T-helper 9 cell (primary cell): ENCODE data around the gene GID4.

Source experiments
- DNase-seq: peaks from one replicate; pipeline ENCODE4 v3.0.0-alpha.2; 2020

The GID4 gene

GRCh38 chr17:18017958-18018357, 21.2 kb upstream of the GID4 start:
- DNase-seq, result no peak

DNA sequence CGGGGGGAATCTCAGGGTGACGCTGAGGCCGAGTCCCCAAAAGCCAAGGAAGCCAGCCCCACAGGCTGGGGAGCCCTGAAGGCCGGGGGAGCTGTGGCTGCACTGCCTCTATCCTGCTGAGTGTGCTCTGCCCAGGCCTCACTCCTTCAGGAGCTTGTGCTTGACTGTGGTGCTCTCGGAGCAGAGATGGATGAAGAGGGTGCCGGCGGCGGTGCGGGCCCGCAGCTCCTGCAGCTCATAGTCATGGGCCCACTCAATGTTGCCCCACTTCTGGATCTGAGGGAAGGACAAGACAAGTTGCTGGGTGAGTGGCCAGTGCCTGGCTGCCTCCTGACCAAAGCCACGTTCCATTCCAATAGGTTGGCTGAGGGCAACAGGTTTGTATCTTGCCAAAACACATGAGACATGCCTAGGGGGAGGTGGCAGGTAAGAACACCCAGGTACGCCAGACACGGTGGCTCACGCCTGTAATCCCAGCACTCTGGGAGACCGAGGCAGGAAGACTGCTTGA, 20.7 kb upstream of the GID4 start:
- DNase-seq, result no peak

DNA sequence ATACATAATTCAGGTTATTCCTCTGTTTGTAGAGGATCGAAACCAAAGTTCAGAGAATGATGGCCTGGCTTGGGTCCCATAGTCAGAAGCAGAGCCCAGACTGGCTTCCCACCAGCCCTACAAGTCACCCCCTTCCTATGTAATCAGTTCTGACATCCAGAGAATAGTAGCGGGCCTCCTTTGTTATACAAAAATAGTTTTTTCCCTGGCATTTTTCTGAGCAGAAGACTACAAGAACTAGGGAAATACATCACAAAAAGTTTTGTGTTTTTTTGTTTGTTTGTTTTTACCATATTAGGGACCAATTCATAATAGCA, 19.4 kb upstream of the GID4 start:
- DNase-seq, result no peak

DNA sequence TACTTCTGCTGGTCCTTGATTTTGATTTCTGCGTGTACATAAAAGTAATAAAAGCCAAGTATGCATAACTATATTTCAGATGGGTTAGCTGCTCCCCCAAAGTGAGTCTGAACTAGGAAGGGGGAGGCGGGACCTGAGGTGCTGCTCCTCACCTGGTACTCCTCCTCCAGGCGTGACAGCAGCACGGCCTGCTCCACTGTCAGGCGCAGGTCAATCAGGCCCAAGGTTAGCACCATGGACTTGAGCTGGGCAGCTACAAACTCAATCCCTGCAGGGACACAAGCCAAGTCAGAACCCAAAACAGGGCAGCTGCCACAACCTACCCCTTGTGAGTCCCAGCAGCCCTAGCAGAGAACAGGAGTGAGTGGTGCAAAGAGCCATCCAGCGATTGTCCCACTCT, 18.2 kb upstream of the GID4 start:
- no peak for DNase-seq

DNA sequence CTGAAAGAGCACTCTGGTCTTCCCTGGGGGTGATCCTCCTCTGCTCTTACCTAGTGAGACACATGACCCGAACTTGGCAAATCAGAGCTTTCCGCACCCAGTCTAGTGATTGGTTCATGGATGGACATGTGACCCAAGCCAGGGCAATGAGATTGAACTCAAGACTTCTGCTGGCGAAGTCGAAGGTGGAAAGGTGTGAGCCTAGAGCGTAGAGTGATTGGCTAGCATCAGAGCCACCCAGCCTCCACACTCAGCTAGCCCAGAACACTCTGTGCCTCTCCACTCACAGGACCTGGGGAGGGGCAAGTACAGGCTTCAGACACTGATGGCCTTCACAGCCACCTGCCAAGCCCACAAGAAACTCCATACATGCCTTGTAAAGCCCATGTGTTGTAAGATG, 17.8 kb upstream of the GID4 start:
- DNase-seq, result no peak

GRCh38 chr17:18025241-18025944, 13.8 kb upstream of the GID4 start:
- no peak for DNase-seq

DNA sequence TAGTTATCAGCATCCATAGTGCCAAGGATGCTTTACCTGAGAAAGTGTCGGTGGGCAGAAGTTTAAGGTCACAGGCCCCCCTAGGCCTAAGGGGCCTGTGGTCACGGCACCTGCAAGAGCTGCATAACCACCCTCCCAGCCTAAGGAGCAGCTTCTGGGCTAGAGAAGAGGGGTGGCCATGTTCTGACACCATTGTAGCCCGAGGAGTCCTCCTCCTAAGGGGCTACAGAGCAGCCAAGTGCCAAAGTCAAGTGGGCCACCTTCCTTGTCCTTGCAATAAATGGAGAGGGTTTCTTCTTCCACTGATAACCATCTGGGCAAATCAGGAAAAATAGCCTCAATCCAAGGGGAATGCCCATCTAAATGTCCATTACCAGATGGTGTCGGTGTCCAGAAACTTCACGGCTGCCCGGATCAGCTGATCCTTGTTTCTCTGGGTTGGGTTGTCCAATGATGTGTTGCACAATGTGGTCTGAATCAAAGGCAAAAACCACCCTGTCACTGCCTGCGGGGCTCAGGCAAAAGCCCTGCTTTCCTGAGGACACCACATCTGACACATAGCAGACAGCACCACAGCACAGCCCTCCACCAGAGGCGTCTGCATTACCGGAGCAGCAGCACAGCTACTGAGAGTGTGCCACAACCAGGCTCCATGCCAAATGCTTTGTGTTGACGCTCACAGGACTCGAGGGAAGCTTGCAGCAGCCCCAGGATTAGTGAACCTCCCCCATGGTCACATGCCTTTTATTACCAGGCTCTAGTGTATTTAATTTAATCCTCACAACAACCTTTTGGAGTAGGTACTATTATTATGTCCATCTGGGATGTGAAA, 13.0 kb upstream of the GID4 start:
- DNase-seq, result no peak

GRCh38 chr17:18027280-18027679, 11.9 kb upstream of the GID4 start:
- DNase-seq, result no peak

DNA sequence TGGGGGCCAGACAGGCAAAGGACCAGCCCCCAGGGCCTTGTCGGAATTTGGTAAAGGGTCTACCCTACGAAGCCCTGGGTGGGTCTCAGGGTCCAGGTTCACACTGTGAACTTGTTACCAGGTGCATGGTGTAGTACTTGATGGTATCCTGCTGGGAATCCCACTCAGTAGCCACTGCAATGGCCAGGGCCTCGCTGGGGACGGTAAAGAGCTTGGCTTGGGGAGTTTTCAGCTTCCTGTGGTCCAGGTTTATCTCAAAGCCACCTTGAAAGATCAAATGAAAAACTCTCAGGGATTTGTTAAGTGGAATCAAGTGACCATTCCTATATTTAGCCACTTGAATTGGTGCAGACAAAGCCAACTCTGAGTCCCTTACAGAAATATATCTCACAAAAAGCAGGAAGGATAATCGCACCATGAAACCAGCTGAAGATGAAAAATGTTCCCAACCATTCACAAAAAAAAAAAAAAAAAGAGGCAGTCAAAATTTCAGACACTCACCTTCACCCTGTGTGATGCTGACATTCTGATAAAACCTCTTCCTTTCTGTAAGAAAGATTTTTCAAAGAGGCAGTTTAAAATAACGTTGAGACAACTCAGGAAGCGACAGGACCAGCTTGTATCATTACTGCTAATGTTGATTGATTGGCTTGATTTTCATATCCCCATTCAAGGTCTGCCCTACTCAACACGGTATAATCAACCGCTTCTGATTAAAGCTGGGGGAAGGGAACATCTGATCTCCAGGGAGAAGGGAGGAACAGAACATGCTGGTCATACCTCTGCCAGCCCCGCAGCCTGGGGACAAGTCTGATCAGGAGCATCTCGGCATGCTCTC, 10.9 kb upstream of the GID4 start:
- no peak for DNase-seq

DNA sequence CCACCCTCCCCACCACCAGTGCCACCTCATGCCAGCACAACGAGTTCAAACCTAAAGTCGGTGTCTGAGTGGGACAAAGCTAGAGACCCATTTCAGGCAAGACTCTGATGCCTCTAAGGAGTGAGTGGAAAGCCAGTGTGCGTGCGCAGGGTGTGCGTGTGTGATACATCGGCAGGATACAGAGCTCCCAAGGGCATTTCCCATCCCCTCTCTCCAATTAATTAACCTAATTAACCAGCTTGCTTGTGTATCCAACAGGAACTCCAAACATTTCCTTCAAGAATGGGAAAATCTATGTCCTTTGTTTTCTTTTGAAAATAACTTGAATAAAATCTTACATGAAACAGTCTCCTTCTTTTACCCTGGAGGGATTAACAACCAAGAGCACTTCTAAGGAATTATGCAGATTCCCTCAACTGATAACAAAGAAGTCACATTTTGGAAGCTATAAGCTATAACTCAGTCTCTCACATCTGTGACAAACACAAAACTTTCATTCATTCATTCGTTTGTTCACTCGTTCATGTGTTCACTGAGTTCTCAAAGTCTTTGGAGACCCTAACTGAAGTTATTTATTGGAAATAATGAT, 10.2 kb upstream of the GID4 start:
- no peak for DNase-seq

- DNase-seq, result no peak
These were observed 7.3 kb upstream of the GID4 start for GRCh38 chr17:18031955-18032354.

DNA sequence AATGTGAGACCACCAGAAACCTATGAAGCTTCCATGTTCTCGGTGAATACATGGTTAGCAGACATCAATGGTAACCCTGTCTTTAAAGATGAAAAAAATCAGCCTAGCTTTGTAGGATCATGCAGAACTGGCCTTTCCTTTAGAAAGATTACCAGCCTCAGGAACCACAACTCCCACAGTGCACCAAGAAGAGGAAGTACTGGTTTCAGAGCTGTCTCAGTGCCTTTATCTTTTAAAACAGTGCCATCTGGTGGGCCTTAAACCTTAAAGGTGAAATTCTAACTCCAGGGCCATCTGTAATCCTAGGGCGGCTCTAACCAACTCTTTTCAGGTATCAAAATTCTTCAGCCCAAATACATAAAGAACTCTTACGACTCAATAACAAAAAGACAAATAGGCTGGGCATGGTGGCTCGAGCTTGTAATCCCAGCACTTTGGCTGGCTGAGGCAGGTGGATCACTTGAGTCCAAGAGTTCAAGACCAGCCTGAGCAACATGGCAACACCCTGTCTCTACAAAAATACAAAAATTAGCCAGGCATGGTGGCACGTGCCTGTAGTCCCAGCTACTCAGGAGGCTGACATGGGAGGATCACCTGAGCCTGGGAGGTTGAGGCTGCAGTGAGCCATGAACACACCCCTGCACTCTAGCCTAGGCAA, 5.6 kb upstream of the GID4 start:
- peak; percentile 20 for DNase-seq

GRCh38 chr17:18035704-18036103, 3.5 kb upstream of the GID4 start:
- DNase-seq, result no peak

DNA sequence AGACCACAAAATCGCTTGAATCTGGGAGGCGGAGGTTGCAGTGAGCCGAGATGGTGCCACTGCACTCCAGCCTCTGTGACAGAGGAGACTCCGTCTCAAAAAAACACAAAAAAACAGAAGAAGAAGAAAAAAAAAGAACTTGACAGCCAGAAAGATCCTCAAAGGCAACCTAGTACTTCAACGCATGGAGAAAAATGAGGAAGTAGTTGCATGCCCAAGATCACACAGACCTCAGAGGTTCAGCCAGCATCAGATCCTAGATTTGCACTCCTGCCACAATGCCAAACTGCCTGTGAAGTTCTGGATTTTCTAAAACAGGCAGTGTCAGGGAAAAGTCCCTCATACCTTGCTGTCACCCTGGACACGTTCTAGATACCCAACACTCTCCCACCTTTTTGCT, 1.7 kb upstream of the GID4 start:
- no peak for DNase-seq

DNA sequence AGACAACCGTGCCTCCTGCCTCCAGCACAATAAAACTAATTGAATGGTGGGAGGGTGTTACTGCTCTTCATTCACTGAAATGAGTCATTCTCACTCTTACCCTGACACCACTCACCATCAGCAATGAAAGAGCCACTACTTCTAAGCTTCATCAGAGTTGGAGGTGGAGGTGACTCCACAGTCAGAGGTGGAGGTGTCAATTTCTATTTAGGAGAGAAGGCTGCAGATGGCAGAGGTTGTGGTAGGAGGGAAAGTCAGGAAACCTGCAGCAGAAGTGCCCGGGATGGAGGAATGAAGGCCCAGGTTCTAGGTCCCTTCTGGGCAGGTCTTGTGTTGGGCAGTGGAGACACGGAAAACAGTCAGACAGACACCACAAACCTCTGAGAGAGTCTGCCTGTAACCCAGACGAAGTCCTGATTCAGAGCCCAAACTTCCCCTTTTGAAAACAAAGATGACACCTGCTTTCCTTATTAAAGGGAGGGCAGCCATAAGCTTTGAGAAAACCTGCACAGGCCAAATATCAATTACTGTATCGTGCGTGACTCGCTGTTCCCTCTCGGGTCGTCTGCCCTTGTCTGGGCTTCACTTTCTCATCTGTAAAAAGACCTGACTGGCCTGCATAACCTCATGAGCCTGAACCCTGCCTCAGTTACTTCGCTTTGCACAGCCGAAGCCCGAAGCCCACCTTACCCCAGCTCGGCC, 908 bp upstream of the GID4 start:
- DNase-seq, result no peak

GRCh38 chr17:18039535-18040260, 490 bp downstream of the GID4 start:
- DNase-seq, result no peak

DNA sequence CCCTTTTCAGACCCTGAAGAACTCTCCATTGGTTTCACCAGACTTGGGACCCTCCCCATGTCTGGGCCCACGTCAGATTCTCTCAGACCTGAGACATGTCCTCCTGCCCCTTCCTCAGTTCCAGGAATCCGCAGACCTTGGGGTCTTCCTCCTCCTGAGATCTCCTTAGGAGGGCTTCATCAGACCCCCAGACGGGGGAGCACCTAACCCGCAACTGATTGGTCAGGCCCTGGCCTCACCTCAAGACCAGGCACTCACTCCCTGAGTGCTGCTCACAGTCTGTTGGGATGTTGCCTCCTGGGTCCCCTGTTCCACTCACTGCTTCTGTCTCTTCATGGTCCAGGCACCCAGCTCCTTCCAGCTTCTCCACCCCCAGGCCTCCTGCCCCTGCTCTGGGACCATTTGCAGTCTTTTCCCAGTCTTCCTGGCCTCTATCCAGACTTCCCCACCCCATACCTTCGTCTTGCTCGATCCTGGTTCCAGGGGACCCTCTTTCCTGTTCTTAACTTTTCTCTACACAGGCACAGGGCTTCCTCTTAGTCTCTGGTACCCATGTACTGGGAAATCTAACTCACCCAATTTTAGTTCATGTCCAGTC, 1.2 kb downstream of the GID4 start:
- no peak for DNase-seq

- no peak for DNase-seq
These were observed 2.6 kb downstream of the GID4 start for GRCh38 chr17:18041776-18042175.

DNA sequence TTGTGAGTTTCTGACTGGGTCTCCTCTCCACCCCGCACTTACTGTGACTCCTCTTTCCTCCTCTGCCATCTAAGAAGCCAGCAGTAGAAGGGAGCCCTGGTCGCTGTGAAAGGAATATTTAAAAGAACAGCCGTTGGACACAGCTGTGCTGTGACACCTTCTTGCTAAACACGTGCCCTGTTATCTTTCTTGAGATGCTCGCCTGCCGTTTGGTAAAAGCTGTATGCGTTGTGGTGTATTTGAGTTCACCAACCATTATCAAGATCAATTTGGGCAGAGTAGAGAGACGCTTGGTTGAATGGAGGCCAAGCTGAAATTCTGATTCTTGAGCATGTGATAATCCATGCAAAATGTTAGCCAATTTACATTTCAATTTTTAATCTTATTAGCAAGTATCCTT, 3.8 kb downstream of the GID4 start:
- no peak for DNase-seq

DNA sequence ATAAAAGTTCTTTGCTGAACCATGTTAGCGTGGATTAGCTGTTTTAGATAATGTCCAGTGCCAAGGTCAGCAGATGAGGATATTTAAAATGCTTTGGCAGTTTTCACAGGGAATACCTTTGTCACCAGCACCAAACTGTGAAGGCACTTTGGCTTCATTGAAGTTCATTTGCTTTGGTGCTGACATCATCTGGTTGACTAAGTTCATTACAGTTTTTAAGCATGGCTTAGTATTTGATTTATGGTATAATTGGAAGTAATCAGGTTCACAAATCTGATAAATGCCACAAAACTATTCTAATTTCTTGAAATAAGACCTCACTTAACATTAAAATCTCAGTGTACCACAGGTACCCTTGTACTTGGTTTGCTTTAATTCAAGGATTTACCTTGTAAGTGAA, 4.3 kb downstream of the GID4 start:
- DNase-seq, result no peak

DNA sequence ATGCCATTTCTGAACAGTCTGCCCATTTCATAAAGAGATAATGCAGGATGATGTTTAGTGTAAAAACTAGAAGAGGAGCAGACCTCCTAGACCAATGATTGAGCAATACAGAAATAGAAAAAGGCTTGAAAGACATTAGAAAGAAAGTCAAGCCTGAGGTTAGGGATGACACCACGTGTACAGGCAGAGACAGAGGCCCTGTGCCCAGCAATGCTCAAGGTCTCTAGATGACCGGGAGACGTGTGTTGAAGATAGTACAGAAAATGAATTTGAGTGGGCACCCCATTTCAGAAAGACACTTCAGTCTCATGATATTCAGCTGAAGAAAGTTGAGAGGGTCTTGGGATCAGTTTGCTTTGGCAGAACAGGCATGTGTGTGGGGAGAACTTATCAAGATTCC, 5.4 kb downstream of the GID4 start:
- DNase-seq, result no peak
